ENCODE data around the gene NUDT4B. TPM values are rescaled to one million over a fixed set of nuclear protein-coding genes. Genes with fewer than 3 reads are reported as not detected.
"Not testable (repeated sequence)": the region's sequence is repeated elsewhere in the genome, so short reads cannot be mapped to it uniquely, and the experiment has no call there.

NUDT4B gene
- total and polyA plus RNA-seq, 10 of the 15 experiments (the other 5 are each of a cell fraction or from before 2014, with no cell fraction given) = 0.11 to 25.5 (median 5.1) TPM; not detected in 2

GRCh38 chr1:148761360-148761759 lies 12.8 kb downstream of the NUDT4B start:
- H3K9ac ChIP-seq (ENCODE audit: control insufficient read depth, insufficient read depth, low read length); H3K4me2 ChIP-seq (ENCODE audit: control insufficient read depth, insufficient read depth); CTCF ChIA-PET; H3K4me1 ChIP-seq (ENCODE audit: control insufficient read depth, insufficient read depth, low read length); H2AFZ ChIP-seq (ENCODE audit: control insufficient read depth, low read depth, low read length); H3K9me3 ChIP-seq (replicated peaks; ENCODE audit: control insufficient read depth, insufficient read depth, low read length); SMC1A ChIA-PET (ENCODE audit: uncharacterized antibody, unreplicated experiment); DNase-seq (ENCODE audit: low read depth, low spot score); H4K20me1 ChIP-seq (ENCODE audit: control insufficient read depth, insufficient read depth); H3K27me3 ChIP-seq (replicated peaks in 1 of 2; ENCODE audit: control insufficient read depth in 2 of 2, insufficient read depth in 2 of 2, low read length in 1 of 2); H3K27ac ChIP-seq (ENCODE audit: control insufficient read depth, insufficient read depth); H3K79me2 ChIP-seq (ENCODE audit: control insufficient read depth, insufficient read depth, low read length); H3K4me3 ChIP-seq; RAD21 ChIA-PET (ENCODE audit: unreplicated experiment); POLR2A ChIA-PET; H3K36me3 ChIP-seq (ENCODE audit: control insufficient read depth in 2 of 2, insufficient read depth in 2 of 2, low read length in 1 of 2); BruUV-seq (replicated peaks); intact Hi-C loops (cut with micrococcal nuclease; ENCODE audit: unreplicated experiment); in situ Hi-C loops (cut with MboI); ATAC-seq: not testable (repeated sequence)
- peak; percentile 95 for FAIRE-seq

GRCh38 chr1:148765238-148766019 lies 16.9 kb downstream of the NUDT4B start:
- SMC1A ChIA-PET (ENCODE audit: uncharacterized antibody, unreplicated experiment); intact Hi-C loops (cut with micrococcal nuclease; ENCODE audit: unreplicated experiment); H2AFZ ChIP-seq (ENCODE audit: control insufficient read depth, low read depth, low read length); H3K4me3 ChIP-seq; H3K27me3 ChIP-seq (replicated peaks in 1 of 2; ENCODE audit: control insufficient read depth in 2 of 2, insufficient read depth in 2 of 2, low read length in 1 of 2); H3K27ac ChIP-seq (ENCODE audit: control insufficient read depth, insufficient read depth); RAD21 ChIA-PET (ENCODE audit: unreplicated experiment); POLR2A ChIA-PET; H3K9ac ChIP-seq (ENCODE audit: control insufficient read depth, insufficient read depth, low read length); in situ Hi-C loops (cut with MboI); BruUV-seq (replicated peaks); H3K4me2 ChIP-seq (ENCODE audit: control insufficient read depth, insufficient read depth); H4K20me1 ChIP-seq (ENCODE audit: control insufficient read depth, insufficient read depth); H3K79me2 ChIP-seq (ENCODE audit: control insufficient read depth, insufficient read depth, low read length); H3K36me3 ChIP-seq (ENCODE audit: control insufficient read depth in 2 of 2, insufficient read depth in 2 of 2, low read length in 1 of 2); H3K4me1 ChIP-seq (ENCODE audit: control insufficient read depth, insufficient read depth, low read length); CTCF ChIA-PET; H3K9me3 ChIP-seq (replicated peaks; ENCODE audit: control insufficient read depth, insufficient read depth, low read length); DNase-seq (ENCODE audit: low read depth, low spot score): not testable (repeated sequence)
- ATAC-seq (peak; percentile 46), FAIRE-seq (peak; percentile 54)
- WGBS (ENCODE audit: insufficient coverage, insufficient replicate concordance, low lambda C conversion rate, missing lambda C conversion rate) = no CpG with 5 or more reads among the region's 5 CpGs

DNA sequence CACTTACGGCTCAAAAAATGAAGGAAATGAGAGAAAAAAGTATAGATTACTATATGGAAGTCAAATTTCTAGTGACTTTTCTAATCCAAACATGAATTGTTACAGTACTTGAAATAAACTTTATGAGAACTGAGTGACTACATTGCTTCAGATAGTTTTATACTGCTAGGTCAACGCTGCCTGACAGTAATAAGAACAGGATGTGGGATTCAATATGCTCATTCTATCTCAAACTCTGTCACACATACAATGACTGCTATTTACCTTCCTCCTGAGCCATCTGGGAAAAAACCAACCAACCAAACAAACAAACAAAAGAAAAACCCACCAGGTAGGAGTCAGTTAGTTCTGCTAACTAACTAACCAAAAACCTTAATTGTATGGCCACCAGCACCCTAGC lies 20.0 kb downstream of the NUDT4B start:
- CTCF ChIA-PET; FAIRE-seq; H3K4me1 ChIP-seq (ENCODE audit: control insufficient read depth, insufficient read depth, low read length); H3K36me3 ChIP-seq (ENCODE audit: control insufficient read depth in 2 of 2, insufficient read depth in 2 of 2, low read length in 1 of 2); H3K4me2 ChIP-seq (ENCODE audit: control insufficient read depth, insufficient read depth); ATAC-seq; intact Hi-C loops (cut with micrococcal nuclease; ENCODE audit: unreplicated experiment); H3K79me2 ChIP-seq (ENCODE audit: control insufficient read depth, insufficient read depth, low read length); DNase-seq (ENCODE audit: low read depth, low spot score); H3K27me3 ChIP-seq (replicated peaks in 1 of 2; ENCODE audit: control insufficient read depth in 2 of 2, insufficient read depth in 2 of 2, low read length in 1 of 2); H3K9me3 ChIP-seq (replicated peaks; ENCODE audit: control insufficient read depth, insufficient read depth, low read length); POLR2A ChIA-PET; H3K4me3 ChIP-seq; H3K27ac ChIP-seq (ENCODE audit: control insufficient read depth, insufficient read depth); RAD21 ChIA-PET (ENCODE audit: unreplicated experiment); H2AFZ ChIP-seq (ENCODE audit: control insufficient read depth, low read depth, low read length); H4K20me1 ChIP-seq (ENCODE audit: control insufficient read depth, insufficient read depth); H3K9ac ChIP-seq (ENCODE audit: control insufficient read depth, insufficient read depth, low read length); SMC1A ChIA-PET (ENCODE audit: uncharacterized antibody, unreplicated experiment); in situ Hi-C loops (cut with MboI): not testable (repeated sequence)
- BruUV-seq (replicated peaks) = TSS peak; percentile 68
- no CpG with 5 or more reads among the region's 2 CpGs for WGBS (ENCODE audit: insufficient coverage, insufficient replicate concordance, low lambda C conversion rate, missing lambda C conversion rate)

DNA sequence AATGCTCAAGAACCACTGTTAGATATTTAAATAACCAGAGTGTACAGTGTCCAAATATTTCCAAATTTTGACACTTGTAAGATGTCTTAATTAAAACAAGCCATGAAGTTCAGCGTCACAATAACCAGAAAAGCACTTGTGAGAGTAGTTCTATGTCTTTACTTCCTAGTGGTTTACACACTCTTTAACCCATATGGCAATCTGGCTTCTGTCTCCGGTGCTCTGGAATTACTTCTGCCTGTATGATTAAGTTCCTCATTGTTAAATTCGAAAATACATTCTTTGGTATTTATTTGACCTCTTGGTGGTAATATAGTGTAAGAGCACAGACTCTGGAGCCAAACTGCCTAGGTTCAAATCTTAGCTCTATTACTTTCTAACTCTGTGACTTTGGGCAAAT lies 20.9 kb downstream of the NUDT4B start:
- not testable (repeated sequence) for BruUV-seq (replicated peaks); H3K4me2 ChIP-seq (ENCODE audit: control insufficient read depth, insufficient read depth)

More for the DNA sequence above, 20.9 kb downstream of the NUDT4B start:
- H3K27ac ChIP-seq (ENCODE audit: control insufficient read depth, insufficient read depth); in situ Hi-C loops (cut with MboI); RAD21 ChIA-PET (ENCODE audit: unreplicated experiment); POLR2A ChIA-PET; DNase-seq (ENCODE audit: low read depth, low spot score); H3K79me2 ChIP-seq (ENCODE audit: control insufficient read depth, insufficient read depth, low read length); SMC1A ChIA-PET (ENCODE audit: uncharacterized antibody, unreplicated experiment); H4K20me1 ChIP-seq (ENCODE audit: control insufficient read depth, insufficient read depth); FAIRE-seq; ATAC-seq; intact Hi-C loops (cut with micrococcal nuclease; ENCODE audit: unreplicated experiment); H2AFZ ChIP-seq (ENCODE audit: control insufficient read depth, low read depth, low read length); H3K4me3 ChIP-seq; H3K36me3 ChIP-seq (ENCODE audit: control insufficient read depth in 2 of 2, insufficient read depth in 2 of 2, low read length in 1 of 2); H3K9ac ChIP-seq (ENCODE audit: control insufficient read depth, insufficient read depth, low read length); H3K4me1 ChIP-seq (ENCODE audit: control insufficient read depth, insufficient read depth, low read length); CTCF ChIA-PET; H3K27me3 ChIP-seq (replicated peaks in 1 of 2; ENCODE audit: control insufficient read depth in 2 of 2, insufficient read depth in 2 of 2, low read length in 1 of 2); H3K9me3 ChIP-seq (replicated peaks; ENCODE audit: control insufficient read depth, insufficient read depth, low read length): not testable (repeated sequence)
- WGBS (ENCODE audit: insufficient coverage, insufficient replicate concordance, low lambda C conversion rate, missing lambda C conversion rate) = no CpG with 5 or more reads among the region's 3 CpGs
